DND-41 (cell line): ENCODE data around the gene RPL35A.

ENCODE experiments used
- EZH2 ChIP-seq: IDR thresholded peaks from 3 replicates; pipeline ENCODE4 v1.6.1; 2012; ENCODE audit warnings: borderline replicate concordance, low read depth, mild to moderate bottlenecking, moderate library complexity, low read length, inconsistent platforms; ENCODE audit not compliant: severe bottlenecking
- TF ChIP-seq, protein P1 (sequence below): IDR thresholded peaks from 2 replicates; pipeline ENCODE4 v1.5.1; 2012; ENCODE audit warnings: borderline replicate concordance, low read length, moderate library complexity, mild to moderate bottlenecking; ENCODE audit not compliant: poor library complexity, severe bottlenecking; ENCODE audit errors: extremely low read depth

GRCh38 chr3:197913641-197914380 is 36.2 kb upstream of the RPL35A start:
- TF ChIP-seq, protein P1, sequence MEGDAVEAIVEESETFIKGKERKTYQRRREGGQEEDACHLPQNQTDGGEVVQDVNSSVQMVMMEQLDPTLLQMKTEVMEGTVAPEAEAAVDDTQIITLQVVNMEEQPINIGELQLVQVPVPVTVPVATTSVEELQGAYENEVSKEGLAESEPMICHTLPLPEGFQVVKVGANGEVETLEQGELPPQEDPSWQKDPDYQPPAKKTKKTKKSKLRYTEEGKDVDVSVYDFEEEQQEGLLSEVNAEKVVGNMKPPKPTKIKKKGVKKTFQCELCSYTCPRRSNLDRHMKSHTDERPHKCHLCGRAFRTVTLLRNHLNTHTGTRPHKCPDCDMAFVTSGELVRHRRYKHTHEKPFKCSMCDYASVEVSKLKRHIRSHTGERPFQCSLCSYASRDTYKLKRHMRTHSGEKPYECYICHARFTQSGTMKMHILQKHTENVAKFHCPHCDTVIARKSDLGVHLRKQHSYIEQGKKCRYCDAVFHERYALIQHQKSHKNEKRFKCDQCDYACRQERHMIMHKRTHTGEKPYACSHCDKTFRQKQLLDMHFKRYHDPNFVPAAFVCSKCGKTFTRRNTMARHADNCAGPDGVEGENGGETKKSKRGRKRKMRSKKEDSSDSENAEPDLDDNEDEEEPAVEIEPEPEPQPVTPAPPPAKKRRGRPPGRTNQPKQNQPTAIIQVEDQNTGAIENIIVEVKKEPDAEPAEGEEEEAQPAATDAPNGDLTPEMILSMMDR: no peak
- TF ChIP-seq EZH2: no peak
